Body of pancreas (tissue), 4 donors: ENCODE measurements around the gene RNF187. TPM values are rescaled to one million over a fixed set of nuclear protein-coding genes. Genes with fewer than 3 reads are reported as not detected.

Experiments
- ATAC-seq: fragments of 150-250 bp; one replicate; pipeline ENCODE4 v1.9.1; 2016
- DNase-seq, 4 donors: peaks; one replicate each; pipeline ENCODE4 v3.0.0-alpha.2; 2019
- H3K27ac ChIP-seq, 4 donors: fragments of 200-600 bp; sonication (generic); 1 replicate in 3 of 4; 2 replicates in 1 of 4; pipeline versions ENCODE4 v1.5.1 to v1.6.1; 2016 to 2019; ENCODE audit warnings: mild to moderate bottlenecking in 1 of 4, mixed read lengths in 1 of 4, moderate library complexity in 1 of 4
- H3K27me3 ChIP-seq, 2 donors: fragments of 200-600 bp; sonication (generic); one replicate each; pipeline ENCODE4 v1.6.0; 2016; ENCODE audit warnings: mild to moderate bottlenecking in 1 of 2
- H3K36me3 ChIP-seq, 2 donors: fragments of 200-600 bp; sonication (generic); replicated peaks in 1 of 2; 2 replicates each; pipeline ENCODE4 v1.5.1; 2016; ENCODE audit warnings: low read depth in 2 of 2; ENCODE audit not compliant: insufficient read depth in 1 of 2
- H3K4me1 ChIP-seq: fragments of 200-600 bp; sonication (generic); one replicate; pipeline ENCODE4 v1.6.0; 2016
- H3K4me3 ChIP-seq, 2 donors: fragments of 200-600 bp; sonication (generic); 1 replicate in 1 of 2; 2 replicates in 1 of 2; pipeline ENCODE4 v1.5.1; 2016 to 2019
- H3K9me3 ChIP-seq, 3 donors: fragments of 200-600 bp; sonication (generic); 1 replicate in 2 of 3; 2 replicates in 1 of 3; pipeline ENCODE4 v1.5.1; 2016
- CTCF ChIP-seq, 7 experiments: fragments of 450-650 bp in 4 of 7; fragments of 200-600 bp in 3 of 7; sonication (generic) in 3 of 7; IDR thresholded peaks; one replicate each; pipeline ENCODE4 v1.5.1; 2016 to 2019; ENCODE audit warnings: antibody characterized with exemption in 7 of 7
- POLR2A ChIP-seq, 3 donors: fragments of 450-650 bp; IDR thresholded peaks; one replicate each; pipeline ENCODE4 v1.6.1; 2016; ENCODE audit warnings: antibody characterized with exemption in 3 of 3, mild to moderate bottlenecking in 2 of 3
- WGBS, 2 donors: methylation state at CpG; one replicate each; pipeline ENCODE4 v1.1.5; 2017; 5-methylcytosine and 5-hydroxymethylcytosine counted together
- intact Hi-C: fragments of 100-400 bp; cut with DNase I; formaldehyde crosslinking; loops from one replicate; pipeline ENCODE4 v1.15.1; 2023
- total RNA-seq, 2 donors: library from RNA; depleted of rRNA; stranded (reverse); fragments of >200 nt; gene quantifications; one replicate each; pipeline ENCODE4 v1.1.0, GENCODE V29; 2016

RNF187 gene
- total RNA-seq, 2 donors from 2014 or later = 20.0 to 35.9 TPM

GRCh38 chr1:228511546-228512445, 24.6 kb downstream of the RNF187 start:
- H3K27ac ChIP-seq = no peak overlapping the region
- no peaks in the 10 kb centered on the region for H3K27me3 ChIP-seq
- H3K4me1 ChIP-seq = no peaks in the 10 kb centered on the region
- ATAC-seq = no peak
- no peaks in the 10 kb centered on the region for H3K9me3 ChIP-seq
- whole genome bisulfite sequencing, 2 donors = 65 to 70% methylated on average over 11 to 13 of the region's 13 CpGs
- intact Hi-C loops = no loop called here
- no peak for DNase-seq
- H3K4me3 ChIP-seq = no peak overlapping the region
- TF ChIP-seq CTCF (IDR thresholded peaks at IDR 0.05) (no peak), POLR2A (IDR thresholded peaks at IDR 0.05) (no peak)
- H3K36me3 ChIP-seq = no peaks in the 10 kb centered on the region

GRCh38 chr1:228512781-228513198, 25.6 kb downstream of the RNF187 start:
- ATAC-seq = no peak

GRCh38 chr1:228513236-228513900, 26.2 kb downstream of the RNF187 start:
- ATAC-seq (no peak), DNase-seq (no peak)
- no peaks in the 10 kb centered on the region for H3K9me3 ChIP-seq
- no peaks in the 10 kb centered on the region for H3K4me1 ChIP-seq
- no peak for TF ChIP-seq POLR2A (IDR thresholded peaks at IDR 0.05)
- no peak for TF ChIP-seq CTCF (IDR thresholded peaks at IDR 0.05)
- H3K36me3 ChIP-seq = no peaks in the 10 kb centered on the region
- H3K27me3 ChIP-seq = no peaks in the 10 kb centered on the region
- 35 to 50% methylated on average over 13 to 14 of the region's 14 CpGs for WGBS, 2 donors
- H3K27ac ChIP-seq = no peak overlapping the region
- no peak overlapping the region for H3K4me3 ChIP-seq
- intact Hi-C loops = no loop called here

More at GRCh38 chr1:228512781-228513198, 25.6 kb downstream of the RNF187 start:
- no peak overlapping the region for H3K4me3 ChIP-seq
- intact Hi-C loops = no loop called here
- H3K4me1 ChIP-seq = no peaks in the 10 kb centered on the region
- TF ChIP-seq CTCF (IDR thresholded peaks at IDR 0.05) (no peak), POLR2A (IDR thresholded peaks at IDR 0.05) (no peak)
- WGBS, 2 donors = 22 to 41% methylated on average over 1 to 4 of the region's 4 CpGs
- no peak overlapping the region for H3K27ac ChIP-seq
- no peaks in the 10 kb centered on the region for H3K9me3 ChIP-seq
- no peak for DNase-seq
- H3K27me3 ChIP-seq = no peaks in the 10 kb centered on the region
- H3K36me3 ChIP-seq = no peaks in the 10 kb centered on the region

- intact Hi-C loops = no loop called here
Observed at GRCh38 chr1:228514421-228514820, 27.2 kb downstream of the RNF187 start.

More at GRCh38 chr1:228514421-228514820, 27.2 kb downstream of the RNF187 start:
- Histone ChIP-seq H3K4me3 (no peak overlapping the region), H3K27ac (no peak overlapping the region), H3K9me3 (no peaks in the 10 kb centered on the region), H3K4me1 (no peaks in the 10 kb centered on the region), H3K27me3 (no peaks in the 10 kb centered on the region), H3K36me3 (no peaks in the 10 kb centered on the region)
- ATAC-seq (no peak), DNase-seq (no peak)
- 53 to 56% methylated on average over 6 to 7 of the region's 7 CpGs for WGBS, 2 donors
- TF ChIP-seq POLR2A (IDR thresholded peaks at IDR 0.05) = no peak
- no peak for TF ChIP-seq CTCF (IDR thresholded peaks at IDR 0.05)
